Tibial nerve (tissue), 4 donors: Measurements from ENCODE around the gene MGST2.
A peak's percentile ranks its signal among the peaks of the same experiment; 100 is the strongest.

ENCODE experiments used
- CTCF ChIP-seq, 5 experiments: fragments of 200-600 bp in 3 of 5; fragments of 450-650 bp in 2 of 5; sonication (generic) in 3 of 5; IDR thresholded peaks; one replicate each; pipeline ENCODE4 v1.5.1; 2016 to 2019; ENCODE audit warnings: antibody characterized with exemption in 5 of 5, mild to moderate bottlenecking in 3 of 5, moderate library complexity in 2 of 5
- EP300 ChIP-seq, 2 donors: sonication (generic); formaldehyde crosslinking; IDR thresholded peaks; one replicate each; pipeline ENCODE4 v1.6.1; 2017; ENCODE audit warnings: antibody characterized with exemption in 2 of 2, mild to moderate bottlenecking in 1 of 2
- POLR2A ChIP-seq, 2 donors: fragments of 450-650 bp; IDR thresholded peaks; one replicate each; pipeline ENCODE4 v1.6.1; 2017; ENCODE audit warnings: antibody characterized with exemption in 2 of 2, mild to moderate bottlenecking in 2 of 2, moderate library complexity in 2 of 2

GRCh38 chr4:139665079-139665689 lies 435 bp upstream of the MGST2 start:
- no peak for TF ChIP-seq CTCF (IDR thresholded peaks at IDR 0.05)
- no peak for TF ChIP-seq POLR2A (IDR thresholded peaks at IDR 0.05)
- TF ChIP-seq EP300 (IDR thresholded peaks at IDR 0.05) = peak in 1 of 2 donors; percentile 38
